Measurements from ENCODE around the gene MTIF2.

- TF ChIP-seq CTCF (IDR thresholded peaks at IDR 0.05; ENCODE audit: extremely low read depth in 1 of 2, insufficient read depth in 1 of 2, low read depth in 1 of 2, low read length in 2 of 2) (no peak), POLR2AphosphoS5 (IDR thresholded peaks at IDR 0.05; ENCODE audit: insufficient read depth, low read depth, low read length) (no peak), EZH2 (IDR thresholded peaks at IDR 0.05; ENCODE audit: borderline replicate concordance, low read depth, low read length, severe bottlenecking) (no peak), POLR2A (IDR thresholded peaks at IDR 0.05; ENCODE audit: low read depth, low read length) (no peak)
Observed at GRCh38 chr2:55232863-55233657, 36.0 kb downstream of the MTIF2 start.
